ENCODE measurements around the gene KRT84. TPM values are rescaled to one million over a fixed set of nuclear protein-coding genes. Genes with fewer than 3 reads are reported as not detected.

KRT84 gene
- total RNA-seq, 1 experiment from 2014 or later: 0.15 TPM

GRCh38 chr12:52403561-52403960 is 18.1 kb upstream of the KRT84 start:
- ChIA-PET CTCF (interaction anchor here (0.5 kb wide), 1 partner anchor 75 kb away, joined by 3 read pairs; no protein-coding TSS in a partner anchor), POLR2A (ENCODE audit: unreplicated experiment) (no interaction called here)
- no peak for TF ChIP-seq CTCF (conservative IDR thresholded peaks at IDR 0.05; ENCODE audit: low read depth, low read length)
- no peak for TF ChIP-seq EZH2 (IDR thresholded peaks at IDR 0.05; ENCODE audit: low read length, unreplicated experiment)
- TF ChIP-seq EZH2phosphoT487 (IDR thresholded peaks at IDR 0.05; ENCODE audit: borderline replicate concordance, low read length): no peak
- Histone ChIP-seq H4K20me1 (ENCODE audit: low read length) (no peaks in the 10 kb centered on the region), H3K9ac (ENCODE audit: low read length) (no peak overlapping the region), H2AFZ (ENCODE audit: low read length) (no peak overlapping the region), H3K4me3 (ENCODE audit: low read length) (no peak overlapping the region), H3F3A (ENCODE audit: low read length, unreplicated experiment) (no peaks in the 10 kb centered on the region), H3K36me3 (ENCODE audit: low read depth, low read length) (no peaks in the 10 kb centered on the region), H3K79me2 (ENCODE audit: low read length) (no peaks in the 10 kb centered on the region), H3K9me3 (ENCODE audit: low read length) (no peaks in the 10 kb centered on the region), H3K27me3 (ENCODE audit: low read length) (no peaks in the 10 kb centered on the region), H3K4me1 (ENCODE audit: insufficient read depth, low read length) (no peaks in the 10 kb centered on the region), H3K4me2 (ENCODE audit: low read length) (no peak overlapping the region), H3K9me2 (replicated peaks; ENCODE audit: low read length) (no peaks in the 10 kb centered on the region), H3K27ac (ENCODE audit: low read length) (no peak overlapping the region)
- intact Hi-C loops (cut with micrococcal nuclease): no loop called here
- BruUV-seq (replicated peaks): no TSS peak
- DNase-seq (no peak), ATAC-seq (no peak)

- no peaks in the 10 kb centered on the region for H3K4me1 ChIP-seq (ENCODE audit: insufficient read depth, low read length)
- ChIA-PET CTCF (interaction anchor here (0.5 kb wide), 1 partner anchor 76 kb away, joined by 3 read pairs; no protein-coding TSS in a partner anchor), POLR2A (ENCODE audit: unreplicated experiment) (no interaction called here)
- no peaks in the 10 kb centered on the region for H3K36me3 ChIP-seq (ENCODE audit: low read depth, low read length)
- H3K4me3 ChIP-seq (ENCODE audit: low read length): no peak overlapping the region
- no peaks in the 10 kb centered on the region for H4K20me1 ChIP-seq (ENCODE audit: low read length)
- no TSS peak for BruUV-seq (replicated peaks)
- intact Hi-C loops (cut with micrococcal nuclease): no loop called here
- no peaks in the 10 kb centered on the region for H3K79me2 ChIP-seq (ENCODE audit: low read length)
- no peak overlapping the region for H2AFZ ChIP-seq (ENCODE audit: low read length)
- no peaks in the 10 kb centered on the region for H3F3A ChIP-seq (ENCODE audit: low read length, unreplicated experiment)
- ATAC-seq (no peak), DNase-seq (no peak)
- no peaks in the 10 kb centered on the region for H3K27me3 ChIP-seq (ENCODE audit: low read length)
- no peaks in the 10 kb centered on the region for H3K9me3 ChIP-seq (ENCODE audit: low read length)
- no peak overlapping the region for H3K9ac ChIP-seq (ENCODE audit: low read length)
- no peak overlapping the region for H3K4me2 ChIP-seq (ENCODE audit: low read length)
- no peak overlapping the region for H3K27ac ChIP-seq (ENCODE audit: low read length)
- no peaks in the 10 kb centered on the region for H3K9me2 ChIP-seq (replicated peaks; ENCODE audit: low read length)
- no peak for TF ChIP-seq EZH2phosphoT487 (IDR thresholded peaks at IDR 0.05; ENCODE audit: borderline replicate concordance, low read length)
- TF ChIP-seq EZH2 (IDR thresholded peaks at IDR 0.05; ENCODE audit: low read length, unreplicated experiment): no peak
- TF ChIP-seq CTCF (conservative IDR thresholded peaks at IDR 0.05; ENCODE audit: low read depth, low read length): no peak
Measured at GRCh38 chr12:52402873-52403540, 17.6 kb upstream of the KRT84 start.

GRCh38 chr12:52402377-52402776 is 16.9 kb upstream of the KRT84 start:
- TF ChIP-seq EZH2 (IDR thresholded peaks at IDR 0.05; ENCODE audit: low read length, unreplicated experiment) (no peak), CTCF (conservative IDR thresholded peaks at IDR 0.05; ENCODE audit: low read depth, low read length) (no peak), EZH2phosphoT487 (IDR thresholded peaks at IDR 0.05; ENCODE audit: borderline replicate concordance, low read length) (no peak)
- Histone ChIP-seq H3F3A (ENCODE audit: low read length, unreplicated experiment) (no peaks in the 10 kb centered on the region), H3K79me2 (ENCODE audit: low read length) (no peaks in the 10 kb centered on the region), H2AFZ (ENCODE audit: low read length) (no peak overlapping the region), H3K4me1 (ENCODE audit: insufficient read depth, low read length) (no peaks in the 10 kb centered on the region), H3K4me2 (ENCODE audit: low read length) (no peak overlapping the region), H4K20me1 (ENCODE audit: low read length) (no peaks in the 10 kb centered on the region), H3K36me3 (ENCODE audit: low read depth, low read length) (no peaks in the 10 kb centered on the region), H3K9me2 (replicated peaks; ENCODE audit: low read length) (no peaks in the 10 kb centered on the region), H3K27ac (ENCODE audit: low read length) (no peak overlapping the region), H3K9ac (ENCODE audit: low read length) (no peak overlapping the region), H3K4me3 (ENCODE audit: low read length) (no peak overlapping the region), H3K9me3 (ENCODE audit: low read length) (no peaks in the 10 kb centered on the region), H3K27me3 (ENCODE audit: low read length) (no peaks in the 10 kb centered on the region)
- CTCF ChIA-PET: no interaction called here
- no TSS peak for BruUV-seq (replicated peaks)
- DNase-seq: no peak
- intact Hi-C loops (cut with micrococcal nuclease): no loop called here
- POLR2A ChIA-PET (ENCODE audit: unreplicated experiment): no interaction called here
- no peak for ATAC-seq

All from PC-3 (cell line).